Measurements from ENCODE around the gene RIPOR3. TPM values are rescaled to one million over a fixed set of nuclear protein-coding genes. Genes with fewer than 3 reads are reported as not detected.

RIPOR3 gene
- total RNA-seq, 1 donor from 2014 or later, result 15.1 TPM

GRCh38 chr20:50632701-50633100, 58.6 kb downstream of the RIPOR3 start:
- Histone ChIP-seq H3K4me3 (no peak overlapping the region), H3K27ac (no peak overlapping the region), H3K9me3 (no peaks in the 10 kb centered on the region), H3K4me1 (peaks cover 9 to 15% of the 10 kb centered on the region in 2 donors), H3K27me3 (no peaks in the 10 kb centered on the region), H3K36me3 (no peaks in the 10 kb centered on the region)
- intact Hi-C loops (cut with DNase I), result no loop called here
- TF ChIP-seq CTCF (IDR thresholded peaks at IDR 0.05), result no peak
- no peak for DNase-seq (ENCODE audit: low spot score in 2 of 2)

- H3K4me3 ChIP-seq, result no peak overlapping the region
- TF ChIP-seq CTCF (IDR thresholded peaks at IDR 0.05), result no peak
- no peaks in the 10 kb centered on the region for H3K36me3 ChIP-seq
- H3K27ac ChIP-seq, result no peak overlapping the region
- H3K27me3 ChIP-seq, result no peaks in the 10 kb centered on the region
- no peaks in the 10 kb centered on the region for H3K9me3 ChIP-seq
- no peak for DNase-seq (ENCODE audit: low spot score in 2 of 2)
- intact Hi-C loops (cut with DNase I), result no loop called here
- peaks cover 9 to 12% of the 10 kb centered on the region in 2 donors for H3K4me1 ChIP-seq
Measured at GRCh38 chr20:50632236-50632635, 59.1 kb downstream of the RIPOR3 start.

- no peak for DNase-seq (ENCODE audit: low spot score in 2 of 2)
- H3K27ac ChIP-seq, result no peak overlapping the region
- H3K27me3 ChIP-seq, result no peaks in the 10 kb centered on the region
Measured at GRCh38 chr20:50630578-50631263, 60.6 kb downstream of the RIPOR3 start.

GRCh38 chr20:50629670-50630045, 61.7 kb downstream of the RIPOR3 start:
- Histone ChIP-seq H3K9me3 (no peaks in the 10 kb centered on the region), H3K27me3 (no peaks in the 10 kb centered on the region), H3K4me3 (no peak overlapping the region), H3K27ac (no peak overlapping the region), H3K36me3 (no peaks in the 10 kb centered on the region), H3K4me1 (no peaks in the 10 kb centered on the region)
- TF ChIP-seq CTCF (IDR thresholded peaks at IDR 0.05), result no peak
- intact Hi-C loops (cut with DNase I), result no loop called here
- DNase-seq (ENCODE audit: low spot score in 2 of 2), result no peak

More at GRCh38 chr20:50630578-50631263, 60.6 kb downstream of the RIPOR3 start:
- no peaks in the 10 kb centered on the region for H3K4me1 ChIP-seq
- no peaks in the 10 kb centered on the region for H3K9me3 ChIP-seq
- intact Hi-C loops (cut with DNase I), result no loop called here
- H3K4me3 ChIP-seq, result no peak overlapping the region
- no peaks in the 10 kb centered on the region for H3K36me3 ChIP-seq
- no peak for TF ChIP-seq CTCF (IDR thresholded peaks at IDR 0.05)

- no peak for TF ChIP-seq CTCF (IDR thresholded peaks at IDR 0.05)
- no peaks in the 10 kb centered on the region for H3K36me3 ChIP-seq
- H3K4me1 ChIP-seq, result no peaks in the 10 kb centered on the region
- H3K4me3 ChIP-seq, result no peak overlapping the region
- no peak overlapping the region for H3K27ac ChIP-seq
- no peaks in the 10 kb centered on the region for H3K27me3 ChIP-seq
- intact Hi-C loops (cut with DNase I), result no loop called here
- H3K9me3 ChIP-seq, result no peaks in the 10 kb centered on the region
- no peak for DNase-seq (ENCODE audit: low spot score in 2 of 2)
Measured at GRCh38 chr20:50628853-50629669, 62.3 kb downstream of the RIPOR3 start.
